Measurements from ENCODE around the gene LRRC8E.

LRRC8E gene

GRCh38 chr19:7918615-7919421 lies 30.5 kb downstream of the LRRC8E start:
- DNase-seq (ENCODE audit: low read depth in 2 of 2, low spot score in 1 of 2): no peak

GRCh38 chr19:7919610-7920518 lies 31.6 kb downstream of the LRRC8E start, which contains the start of gene SNAPC2:
Gene SNAPC2 (plus strand): TSS chr19:7920338. CDS start chr19:7920367, 29 bp downstream.
- peak; percentile 87 to 93 for DNase-seq (ENCODE audit: low read depth in 2 of 2, low spot score in 1 of 2)

- peak; percentile 100 for DNase-seq (ENCODE audit: low read depth in 2 of 2, low spot score in 1 of 2)
Measured at GRCh38 chr19:7920519-7921301, 32.4 kb downstream of the LRRC8E start.

GRCh38 chr19:7921302-7921966 lies 33.1 kb downstream of the LRRC8E start:
- DNase-seq (ENCODE audit: low read depth in 2 of 2, low spot score in 1 of 2): no peak

- no peak for DNase-seq (ENCODE audit: low read depth in 2 of 2, low spot score in 1 of 2)
Measured at GRCh38 chr19:7921967-7922835, 33.9 kb downstream of the LRRC8E start.

- no peak for DNase-seq (ENCODE audit: low read depth in 2 of 2, low spot score in 1 of 2)
Measured at GRCh38 chr19:7922836-7923195, 34.5 kb downstream of the LRRC8E start.

- DNase-seq (ENCODE audit: low read depth in 2 of 2, low spot score in 1 of 2): no peak
Measured at GRCh38 chr19:7923295-7924191, 35.2 kb downstream of the LRRC8E start.

- DNase-seq (ENCODE audit: low read depth in 2 of 2, low spot score in 1 of 2): no peak
Measured at GRCh38 chr19:7924241-7924640, 35.9 kb downstream of the LRRC8E start.

GRCh38 chr19:7924651-7925170 lies 36.4 kb downstream of the LRRC8E start:
- no peak for DNase-seq (ENCODE audit: low read depth in 2 of 2, low spot score in 1 of 2)

GRCh38 chr19:7925171-7925851 lies 37.0 kb downstream of the LRRC8E start:
- DNase-seq (ENCODE audit: low read depth in 2 of 2, low spot score in 1 of 2): peak; percentile 59 to 62

GRCh38 chr19:7926021-7926726 lies 37.9 kb downstream of the LRRC8E start, which contains the start of gene CTXN1:
Gene CTXN1 (minus strand): TSS chr19:7926135. CDS start chr19:7925538, 597 bp downstream.
- peak; percentile 46 to 56 for DNase-seq (ENCODE audit: low read depth in 2 of 2, low spot score in 1 of 2)

GRCh38 chr19:7926727-7927604 lies 38.7 kb downstream of the LRRC8E start:
- no peak for DNase-seq (ENCODE audit: low read depth in 2 of 2, low spot score in 1 of 2)

GRCh38 chr19:7927605-7928333 lies 39.5 kb downstream of the LRRC8E start:
- DNase-seq (ENCODE audit: low read depth in 2 of 2, low spot score in 1 of 2): no peak

GRCh38 chr19:7928334-7928706 lies 40.0 kb downstream of the LRRC8E start:
- DNase-seq (ENCODE audit: low read depth in 2 of 2, low spot score in 1 of 2): no peak
